NT2/D1 (cell line): ENCODE measurements around the gene HASPIN.

Experiments used
- SUZ12 ChIP-seq: IDR thresholded peaks from 2 replicates; pipeline ENCODE4 v1.6.1; 2011; ENCODE audit not compliant: insufficient read length, insufficient read depth; ENCODE audit errors: extremely low read depth
- YY1 ChIP-seq: IDR thresholded peaks from 2 replicates; pipeline ENCODE4 v1.6.1; 2011; ENCODE audit not compliant: insufficient read length, insufficient read depth
- ZNF274 ChIP-seq: IDR thresholded peaks from 2 replicates; pipeline ENCODE4 v1.6.1; 2011; ENCODE audit warnings: mild to moderate bottlenecking, low read depth, low read length

- TF ChIP-seq YY1, result no peak
- no peak for TF ChIP-seq SUZ12
- no peak for TF ChIP-seq ZNF274
Observed at GRCh38 chr17:3712811-3713463, 10.8 kb upstream of the HASPIN start.
